Keratinocyte (primary cell): ENCODE data around the gene OR51L1. TPM values are rescaled to one million over a fixed set of nuclear protein-coding genes. Genes with fewer than 3 reads are reported as not detected.

Experiments
- polyA plus RNA-seq, 5 experiments: library from polyadenylated mRNA; depleted of rRNA in 3 of 5; stranded (reverse) in 3 of 5; stranded (forward) in 1 of 5; unstranded in 1 of 5; fragments of >200 nt; gene quantifications; 1 replicate in 1 of 5; 2 replicates in 3 of 5; 3 replicates in 1 of 5; pipeline versions ENCODE4 v1.2.1 to v1.2.3, GENCODE V29; 2011 to 2012; ENCODE audit warnings: missing spikeins in 2 of 5, low read depth in 1 of 5, low replicate concordance in 1 of 5

OR51L1 gene
- polyA plus RNA-seq, 1 donor (not counting 4 experiments of a cell fraction or from before 2014, with no cell fraction given) = not detected

Other genes with a start within 250 kb of the OR51L1 start
- gene OR51F1, start 224.9 kb upstream of the OR51L1 start, polyA plus RNA-seq = not detected in 3 replicates
- not detected in 3 replicates for gene OR52R1, start 190.5 kb upstream of the OR51L1 start, polyA plus RNA-seq
- gene OR51F2, start 173.5 kb upstream of the OR51L1 start, polyA plus RNA-seq = not detected in 3 replicates
- gene OR51S1, start 145.6 kb upstream of the OR51L1 start, polyA plus RNA-seq = not detected in 3 replicates
- not detected in 3 replicates for gene OR51T1, start 113.0 kb upstream of the OR51L1 start, polyA plus RNA-seq
- gene OR51A7, start 91.1 kb upstream of the OR51L1 start, polyA plus RNA-seq = not detected in 3 replicates
- not detected in 3 replicates for gene OR51G2, start 75.5 kb upstream of the OR51L1 start, polyA plus RNA-seq
- not detected in 3 replicates for gene OR51G1, start 70.5 kb upstream of the OR51L1 start, polyA plus RNA-seq
- gene OR51A4, start 47.2 kb upstream of the OR51L1 start, polyA plus RNA-seq = not detected in 3 replicates
- not detected in 3 replicates for gene OR51A2, start 39.1 kb upstream of the OR51L1 start, polyA plus RNA-seq
- gene OR52J3, start 51.7 kb downstream of the OR51L1 start, polyA plus RNA-seq = not detected in 3 replicates
- not detected in 3 replicates for gene OR52E2, start 64.8 kb downstream of the OR51L1 start, polyA plus RNA-seq
- not detected in 3 replicates for gene OR52E1, start 74.7 kb downstream of the OR51L1 start, polyA plus RNA-seq
- gene OR52A5, start 143.5 kb downstream of the OR51L1 start, polyA plus RNA-seq = not detected in 3 replicates
- not detected in 3 replicates for gene OR52A1, start 159.9 kb downstream of the OR51L1 start, polyA plus RNA-seq
- gene OR51V1, start 205.8 kb downstream of the OR51L1 start, polyA plus RNA-seq = not detected in 3 replicates
- not detected in 3 replicates for gene HBB, start 232.2 kb downstream of the OR51L1 start, polyA plus RNA-seq
- not detected in 3 replicates for gene HBD, start 239.6 kb downstream of the OR51L1 start, polyA plus RNA-seq